Measurements from ENCODE around the gene IBTK. TPM values are rescaled to one million over a fixed set of nuclear protein-coding genes. Genes with fewer than 3 reads are reported as not detected.

IBTK gene
- total and polyA plus RNA-seq, 2 experiments from 2014 or later: 17.3 to 60.3 TPM

DNA sequence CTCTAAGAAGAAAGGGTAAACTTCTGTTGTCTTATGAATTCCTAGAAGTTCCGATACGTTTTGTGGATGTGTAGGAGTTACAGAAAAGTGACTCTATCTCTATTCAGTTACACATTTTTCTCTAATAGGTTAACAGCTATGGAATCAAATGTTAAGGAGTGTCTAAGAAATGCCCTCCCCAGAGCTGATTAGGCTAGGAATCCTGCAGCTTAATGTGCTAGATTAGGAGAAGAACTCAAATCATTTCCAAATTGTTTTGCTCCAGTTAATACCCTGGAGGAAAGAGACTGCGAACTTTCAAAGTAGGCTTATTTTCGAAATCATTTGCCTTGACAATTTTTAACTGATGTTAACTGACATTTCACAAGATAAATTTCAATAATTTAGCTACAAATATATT lies 51.9 kb downstream of the IBTK start:
- no peaks in the 10 kb centered on the region for H3K4me1 ChIP-seq (ENCODE audit: insufficient read depth)
- no peaks in the 10 kb centered on the region for H3K36me3 ChIP-seq (replicated peaks; ENCODE audit: insufficient read depth, low read depth)
- no peak for DNase-seq (ENCODE audit: low spot score)
- no peak overlapping the region for H2AFZ ChIP-seq
- no peak overlapping the region for H3K27ac ChIP-seq
- no peak overlapping the region for H3K4me3 ChIP-seq
- H3K27me3 ChIP-seq: no peaks in the 10 kb centered on the region
- WGBS (ENCODE audit: low lambda C conversion rate, missing lambda C conversion rate): 88% methylated on average over 4 of the region's 4 CpGs
- no peaks in the 10 kb centered on the region for H3K79me2 ChIP-seq
- H3K9me3 ChIP-seq (ENCODE audit: low read depth): no peaks in the 10 kb centered on the region
- TF ChIP-seq, protein P1, sequence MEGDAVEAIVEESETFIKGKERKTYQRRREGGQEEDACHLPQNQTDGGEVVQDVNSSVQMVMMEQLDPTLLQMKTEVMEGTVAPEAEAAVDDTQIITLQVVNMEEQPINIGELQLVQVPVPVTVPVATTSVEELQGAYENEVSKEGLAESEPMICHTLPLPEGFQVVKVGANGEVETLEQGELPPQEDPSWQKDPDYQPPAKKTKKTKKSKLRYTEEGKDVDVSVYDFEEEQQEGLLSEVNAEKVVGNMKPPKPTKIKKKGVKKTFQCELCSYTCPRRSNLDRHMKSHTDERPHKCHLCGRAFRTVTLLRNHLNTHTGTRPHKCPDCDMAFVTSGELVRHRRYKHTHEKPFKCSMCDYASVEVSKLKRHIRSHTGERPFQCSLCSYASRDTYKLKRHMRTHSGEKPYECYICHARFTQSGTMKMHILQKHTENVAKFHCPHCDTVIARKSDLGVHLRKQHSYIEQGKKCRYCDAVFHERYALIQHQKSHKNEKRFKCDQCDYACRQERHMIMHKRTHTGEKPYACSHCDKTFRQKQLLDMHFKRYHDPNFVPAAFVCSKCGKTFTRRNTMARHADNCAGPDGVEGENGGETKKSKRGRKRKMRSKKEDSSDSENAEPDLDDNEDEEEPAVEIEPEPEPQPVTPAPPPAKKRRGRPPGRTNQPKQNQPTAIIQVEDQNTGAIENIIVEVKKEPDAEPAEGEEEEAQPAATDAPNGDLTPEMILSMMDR (IDR thresholded peaks at IDR 0.05; ENCODE audit: poor library complexity): no peak
- TF ChIP-seq EZH2phosphoT487 (IDR thresholded peaks at IDR 0.05; ENCODE audit: low read depth, severe bottlenecking, unreplicated experiment) (no peak), EZH2 (IDR thresholded peaks at IDR 0.05; ENCODE audit: borderline replicate concordance) (no peak)
- no peaks in the 10 kb centered on the region for H4K20me1 ChIP-seq (ENCODE audit: insufficient read depth, poor library complexity, severe bottlenecking)
- H3K9me2 ChIP-seq (replicated peaks; ENCODE audit: insufficient read depth): no peaks in the 10 kb centered on the region
- H3K4me2 ChIP-seq: no peak overlapping the region

DNA sequence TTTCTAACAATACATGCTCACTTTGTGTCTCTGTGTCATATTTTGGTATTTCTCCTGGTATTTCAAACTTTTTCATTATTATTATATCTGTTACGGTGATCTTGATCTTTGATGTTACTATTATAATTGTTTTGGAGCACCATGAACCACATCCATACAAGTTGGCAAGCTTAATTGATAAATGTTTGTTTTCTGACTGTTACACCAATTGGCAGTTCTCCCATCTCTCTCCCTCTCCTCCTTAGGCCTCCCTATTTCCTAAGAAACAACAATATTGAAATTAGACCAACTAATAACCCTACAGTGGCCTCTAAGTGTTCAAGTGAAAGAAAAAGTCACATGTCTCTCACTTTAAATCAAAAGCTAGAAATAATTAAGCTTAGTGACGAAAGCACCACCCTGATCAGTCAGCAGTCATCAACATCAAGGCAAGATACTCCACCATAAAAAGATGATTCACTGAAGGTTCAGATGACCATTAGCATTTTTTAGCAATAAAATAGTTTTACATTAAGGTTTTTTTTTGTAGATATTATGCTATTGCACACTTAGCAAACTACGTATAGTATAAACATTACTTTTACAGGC lies 61.5 kb downstream of the IBTK start:
- Histone ChIP-seq H3K4me2 (no peak overlapping the region), H3K9me3 (ENCODE audit: low read depth) (no peaks in the 10 kb centered on the region), H3K36me3 (replicated peaks; ENCODE audit: insufficient read depth, low read depth) (no peaks in the 10 kb centered on the region), H3K9me2 (replicated peaks; ENCODE audit: insufficient read depth) (no peaks in the 10 kb centered on the region), H3K27ac (no peak overlapping the region), H4K20me1 (ENCODE audit: insufficient read depth, poor library complexity, severe bottlenecking) (no peaks in the 10 kb centered on the region), H2AFZ (no peak overlapping the region), H3K4me1 (ENCODE audit: insufficient read depth) (no peaks in the 10 kb centered on the region), H3K4me3 (no peak overlapping the region), H3K79me2 (no peaks in the 10 kb centered on the region), H3K27me3 (no peaks in the 10 kb centered on the region)
- 93% methylated on average over 3 of the region's 3 CpGs for WGBS (ENCODE audit: low lambda C conversion rate, missing lambda C conversion rate)
- no peak for TF ChIP-seq EZH2phosphoT487 (IDR thresholded peaks at IDR 0.05; ENCODE audit: low read depth, severe bottlenecking, unreplicated experiment)
- no peak for TF ChIP-seq EZH2 (IDR thresholded peaks at IDR 0.05; ENCODE audit: borderline replicate concordance)
- TF ChIP-seq, protein P1 (IDR thresholded peaks at IDR 0.05; ENCODE audit: poor library complexity): no peak
- DNase-seq (ENCODE audit: low spot score): no peak

GRCh38 chr6:82183642-82184282 lies 63.8 kb downstream of the IBTK start:
- H3K27ac ChIP-seq: no peak overlapping the region
- H4K20me1 ChIP-seq (ENCODE audit: insufficient read depth, poor library complexity, severe bottlenecking): no peaks in the 10 kb centered on the region
- peaks cover 4% of the 10 kb centered on the region for H3K4me1 ChIP-seq (ENCODE audit: insufficient read depth)
- no peak overlapping the region for H2AFZ ChIP-seq
- no peaks in the 10 kb centered on the region for H3K27me3 ChIP-seq
- no peaks in the 10 kb centered on the region for H3K9me3 ChIP-seq (ENCODE audit: low read depth)
- TF ChIP-seq, protein P1 (IDR thresholded peaks at IDR 0.05; ENCODE audit: poor library complexity): no peak
- no peaks in the 10 kb centered on the region for H3K36me3 ChIP-seq (replicated peaks; ENCODE audit: insufficient read depth, low read depth)
- DNase-seq (ENCODE audit: low spot score): no peak
- no peaks in the 10 kb centered on the region for H3K79me2 ChIP-seq
- H3K9me2 ChIP-seq (replicated peaks; ENCODE audit: insufficient read depth): no peaks in the 10 kb centered on the region
- no peak overlapping the region for H3K4me3 ChIP-seq
- H3K4me2 ChIP-seq: no peak overlapping the region
